Posterior vena cava (tissue), 2 donors: ENCODE data around the gene HEPH. TPM values are rescaled to one million over a fixed set of nuclear protein-coding genes. Genes with fewer than 3 reads are reported as not detected.
"Not testable (repeated sequence)": the region's sequence is repeated elsewhere in the genome, so short reads cannot be mapped to it uniquely, and the experiment has no call there.

ENCODE experiments used
- DNase-seq: peaks from one replicate; pipeline ENCODE4 v3.0.0-alpha.2; 2020; ENCODE audit warnings: low spot score
- intact Hi-C, 2 donors: fragments of 100-400 bp; cut with DNase I; formaldehyde crosslinking; loops; one replicate each; pipeline versions ENCODE4 v1.14.1 to v1.14.2; 2022 to 2023
- total RNA-seq, 2 donors: library from RNA; stranded (reverse); fragmentation: NEBNext Ultra II Directional; extraction: Animal tissue kit (Norgen Biotek cat#: 25700); gene quantifications; one replicate each; pipeline ENCODE4 v1.2.1, GENCODE V29; 2021
- donor health status: DM: yes; HTN: yes; CAD: no.
- donor health status: DM: yes; HTN: yes; CAD: no.

Gene HEPH
- total RNA-seq, 2 donors from 2014 or later, result 22.2 to 54.0 TPM

GRCh38 chrX:66200050-66200664 is 36.1 kb downstream of the HEPH start:
- no peak for DNase-seq
- intact Hi-C loops, result no loop called here

GRCh38 chrX:66200855-66201795 is 37.1 kb downstream of the HEPH start:
- no peak for DNase-seq
- intact Hi-C loops, result no loop called here

DNA sequence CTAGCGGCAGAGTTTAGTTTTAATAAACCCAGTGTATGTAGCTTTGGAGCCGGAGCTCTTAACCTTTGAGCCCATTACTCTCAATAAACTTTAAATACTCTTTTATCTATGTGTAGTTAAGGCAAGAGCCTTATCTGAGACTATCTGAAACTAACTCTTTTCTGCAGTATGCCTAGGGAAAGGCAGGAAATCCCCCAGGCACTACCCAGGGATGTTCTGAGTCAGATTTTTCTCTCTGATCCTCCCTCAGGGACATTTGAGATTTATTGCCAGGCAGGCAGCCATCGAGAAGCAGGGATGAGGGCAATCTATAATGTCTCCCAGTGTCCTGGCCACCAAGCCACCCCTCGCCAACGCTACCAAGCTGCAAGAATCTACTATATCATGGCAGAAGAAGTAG is 39.1 kb downstream of the HEPH start:
- intact Hi-C loops, result no loop called here
- no peak for DNase-seq

- intact Hi-C loops, result no loop called here
- no peak for DNase-seq
These were observed 57.8 kb downstream of the HEPH start for GRCh38 chrX:66221856-66222255.

- intact Hi-C loops, result no loop called here
- DNase-seq, result no peak
These were observed 68.2 kb downstream of the HEPH start for GRCh38 chrX:66232296-66232695.

DNA sequence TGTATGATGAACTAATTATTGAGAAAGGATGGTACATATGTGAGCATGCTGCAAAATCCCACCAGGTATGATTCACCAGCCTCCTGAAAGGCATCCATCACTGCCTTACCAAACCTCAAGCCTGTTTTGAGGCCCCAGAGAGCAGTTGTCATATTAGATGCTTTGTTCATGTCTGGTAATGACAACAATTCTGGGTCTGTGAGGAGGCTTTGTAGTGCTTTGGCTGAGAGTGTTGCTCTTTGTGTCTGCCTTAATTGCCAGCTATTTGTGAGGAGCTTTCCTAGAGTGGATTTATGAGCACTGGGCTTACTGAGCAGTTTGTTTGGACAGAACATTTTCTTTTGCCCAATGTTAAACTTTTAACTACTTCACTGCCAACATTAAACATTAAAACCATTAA is 69.2 kb downstream of the HEPH start:
- intact Hi-C loops, result no loop called here
- no peak for DNase-seq

DNA sequence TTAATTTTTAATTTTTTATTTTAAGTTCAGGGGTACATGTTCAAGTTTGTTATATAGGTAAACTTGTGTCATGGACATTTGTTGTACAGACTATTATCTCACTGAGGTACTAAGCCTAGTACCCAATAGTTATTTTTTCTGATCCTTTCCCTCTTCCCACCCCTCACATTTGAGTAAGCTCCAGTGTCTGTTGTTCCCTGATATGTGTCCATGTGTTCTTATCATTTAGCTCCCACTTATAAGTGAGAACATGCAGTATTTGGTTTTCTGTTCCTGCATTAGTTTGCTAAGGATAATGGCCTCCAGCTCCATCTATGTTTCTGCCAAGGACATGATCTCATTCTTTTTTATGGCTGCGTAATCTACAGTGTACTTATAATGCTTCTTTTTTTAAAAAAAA is 69.9 kb downstream of the HEPH start:
- DNase-seq, intact Hi-C loops: not testable (repeated sequence)

GRCh38 chrX:66255359-66255967 is 91.4 kb downstream of the HEPH start:
- intact Hi-C loops, result no loop called here
- no peak for DNase-seq

DNA sequence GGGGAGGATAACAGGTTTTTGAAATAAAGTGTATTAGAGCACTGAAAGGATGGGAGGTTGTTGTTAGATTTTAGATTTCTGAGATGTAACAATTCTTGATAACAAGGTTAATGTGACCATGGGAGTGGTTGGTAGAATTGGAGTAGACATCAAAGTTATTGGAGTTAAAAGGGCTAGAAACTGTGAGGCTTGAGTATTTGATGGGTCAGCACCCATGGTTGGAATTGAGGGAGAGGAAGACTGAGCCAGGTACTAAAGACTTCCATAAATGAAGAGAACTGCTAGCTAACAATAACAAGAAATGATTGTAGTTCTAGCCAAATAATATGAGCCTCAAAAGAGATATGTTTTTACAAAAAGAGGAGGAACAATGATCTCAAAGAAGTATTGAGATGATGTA is 98.8 kb downstream of the HEPH start:
- DNase-seq, result no peak
- intact Hi-C loops, result no loop called here

Other genes with a start within 250 kb of the HEPH start
- gene VSIG4, start 124.2 kb upstream of the HEPH start, total RNA-seq, result 100 to 1,000 TPM in 1 of 2 donors, 10 to 100 TPM in 1; 72.8 to 259 TPM